Measurements from ENCODE around the gene SMIM15.

The SMIM15 gene

GRCh38 chr5:61184708-61185107 lies 22.4 kb upstream of the SMIM15 start:
- no peak for TF ChIP-seq CTCF (IDR thresholded peaks at IDR 0.05)

GRCh38 chr5:61183538-61183937 lies 21.3 kb upstream of the SMIM15 start:
- no peak for TF ChIP-seq CTCF (IDR thresholded peaks at IDR 0.05)

- no peak for TF ChIP-seq CTCF (IDR thresholded peaks at IDR 0.05)
These were observed 20.2 kb upstream of the SMIM15 start for GRCh38 chr5:61182449-61182848.

GRCh38 chr5:61180886-61181285 lies 18.6 kb upstream of the SMIM15 start:
- no peak for TF ChIP-seq CTCF (IDR thresholded peaks at IDR 0.05)

GRCh38 chr5:61178702-61179101 lies 16.4 kb upstream of the SMIM15 start:
- no peak for TF ChIP-seq CTCF (IDR thresholded peaks at IDR 0.05)

GRCh38 chr5:61177716-61178115 lies 15.4 kb upstream of the SMIM15 start:
- no peak for TF ChIP-seq CTCF (IDR thresholded peaks at IDR 0.05)

- no peak for TF ChIP-seq CTCF (IDR thresholded peaks at IDR 0.05)
These were observed 14.8 kb upstream of the SMIM15 start for GRCh38 chr5:61177070-61177469.

GRCh38 chr5:61176631-61177030 lies 14.4 kb upstream of the SMIM15 start:
- TF ChIP-seq CTCF (IDR thresholded peaks at IDR 0.05) = no peak

All from LNCAP (cell line).